Eye (tissue), 1 donor: ENCODE data around the gene MEA1.

ENCODE experiments used
- DNase-seq: peaks from one replicate; pipeline ENCODE4 v3.0.0-alpha.2; 2015

Gene MEA1

DNA sequence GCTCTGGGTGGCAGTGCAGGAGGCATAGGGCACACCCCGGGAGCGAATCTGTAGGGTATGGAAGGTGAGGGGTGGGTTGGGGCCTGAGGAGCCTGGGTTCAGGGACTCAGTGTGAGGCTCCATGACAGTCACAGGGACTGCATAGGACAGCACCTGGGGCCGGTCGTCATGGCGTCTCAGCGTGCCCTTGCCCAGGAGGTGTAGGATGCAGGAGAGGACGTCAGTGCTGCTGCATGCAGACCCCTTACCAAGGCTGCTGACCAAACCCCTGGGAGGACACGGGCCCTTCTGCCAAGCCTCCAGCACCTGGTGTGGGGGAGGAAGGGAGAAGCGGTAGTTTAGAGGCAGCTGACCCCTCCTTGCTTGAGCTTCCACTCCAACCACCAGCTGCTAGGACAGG, 24.0 kb upstream of the MEA1 start:
- no peak for DNase-seq

- no peak for DNase-seq
Measured at GRCh38 chr6:43037197-43037596, 23.5 kb upstream of the MEA1 start.

DNA sequence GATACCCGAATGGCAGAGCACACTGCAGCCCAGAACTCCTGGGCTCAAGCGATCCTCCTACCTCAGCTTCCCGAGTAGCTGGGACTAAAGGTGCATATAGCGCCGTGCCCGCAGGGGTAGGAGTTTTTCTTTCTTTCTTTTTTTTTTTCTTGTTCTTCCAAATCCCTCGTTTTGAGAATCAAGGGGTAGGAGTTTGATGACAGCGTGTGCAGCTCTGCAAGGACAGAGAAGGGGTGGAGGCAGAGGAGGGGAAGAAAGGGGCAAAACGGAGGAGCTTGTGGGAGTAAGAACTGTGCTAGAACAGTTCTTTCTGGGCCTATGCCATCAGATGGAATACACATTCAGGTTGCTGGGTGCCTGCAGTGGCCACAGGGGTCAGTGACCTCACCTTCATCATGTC, 23.0 kb upstream of the MEA1 start:
- DNase-seq: no peak

DNA sequence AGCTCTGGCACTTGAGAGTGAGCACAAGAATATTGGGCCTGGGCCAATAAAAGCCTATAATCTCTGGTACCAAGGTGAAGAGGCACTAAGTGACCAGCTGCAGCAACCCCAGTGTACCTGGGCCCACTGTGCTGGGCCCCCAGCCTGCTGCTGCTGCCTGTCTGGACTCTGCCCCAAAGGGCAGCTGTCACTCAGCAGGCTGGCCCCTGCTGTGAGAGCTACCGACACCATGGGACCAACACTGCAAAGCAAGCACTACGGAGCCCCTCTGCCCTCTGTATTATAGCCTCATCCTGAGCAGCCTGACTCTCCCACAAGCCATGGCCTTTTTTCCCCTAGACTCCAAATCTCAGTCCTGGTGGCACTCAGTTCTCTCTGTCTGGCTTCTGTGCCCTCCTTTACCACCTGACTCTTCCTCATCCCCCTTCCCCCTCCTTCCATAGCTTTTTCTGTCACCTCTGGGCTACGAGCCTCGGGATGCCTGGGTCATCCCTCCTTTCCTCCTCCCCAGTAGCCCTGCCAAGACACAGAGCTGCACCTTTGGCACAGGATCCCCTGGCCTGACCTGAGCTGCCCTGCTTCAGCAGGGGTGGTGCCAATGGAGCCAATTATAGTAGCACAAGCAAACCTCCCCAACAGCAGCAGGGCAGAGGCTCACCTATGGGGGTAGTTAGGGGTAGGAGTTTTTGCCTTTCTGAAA, 21.9 kb upstream of the MEA1 start:
- no peak for DNase-seq

- DNase-seq: no peak
Measured at GRCh38 chr6:43034190-43034525, 20.4 kb upstream of the MEA1 start.

DNA sequence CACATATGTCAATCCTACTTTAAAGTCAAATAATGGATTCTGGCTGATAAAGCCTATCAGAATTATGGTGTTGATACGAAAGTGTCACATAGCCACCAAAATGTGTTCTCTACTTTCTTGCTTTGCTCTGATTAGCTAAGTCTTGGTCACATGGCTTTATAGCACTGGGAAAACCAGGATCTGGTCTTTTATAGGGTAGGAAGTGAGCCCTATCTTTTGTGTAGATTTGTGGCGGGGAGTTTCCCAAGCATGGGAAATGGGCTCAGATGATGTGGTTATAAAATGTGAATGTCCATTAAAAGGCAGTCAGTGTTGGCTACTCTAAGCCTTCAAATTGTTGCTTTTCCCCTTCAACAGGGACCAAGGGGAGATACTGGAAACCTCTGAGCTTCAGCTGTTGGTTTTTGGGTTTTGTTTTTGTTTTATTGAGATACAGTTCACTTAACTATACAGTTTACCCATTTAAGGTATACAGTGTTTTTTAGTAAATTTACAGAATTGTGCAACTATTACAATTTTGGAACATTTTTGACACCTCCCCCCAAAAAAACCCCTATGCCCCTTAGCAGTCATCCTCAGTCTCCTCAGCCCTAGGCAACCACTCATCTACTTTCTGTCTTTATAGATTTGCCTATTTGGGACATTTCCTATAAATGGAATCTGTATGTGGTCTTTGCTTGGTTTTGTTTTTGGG, 19.9 kb upstream of the MEA1 start:
- DNase-seq: no peak

- DNase-seq: no peak
Measured at GRCh38 chr6:43032326-43032725, 18.6 kb upstream of the MEA1 start.

DNA sequence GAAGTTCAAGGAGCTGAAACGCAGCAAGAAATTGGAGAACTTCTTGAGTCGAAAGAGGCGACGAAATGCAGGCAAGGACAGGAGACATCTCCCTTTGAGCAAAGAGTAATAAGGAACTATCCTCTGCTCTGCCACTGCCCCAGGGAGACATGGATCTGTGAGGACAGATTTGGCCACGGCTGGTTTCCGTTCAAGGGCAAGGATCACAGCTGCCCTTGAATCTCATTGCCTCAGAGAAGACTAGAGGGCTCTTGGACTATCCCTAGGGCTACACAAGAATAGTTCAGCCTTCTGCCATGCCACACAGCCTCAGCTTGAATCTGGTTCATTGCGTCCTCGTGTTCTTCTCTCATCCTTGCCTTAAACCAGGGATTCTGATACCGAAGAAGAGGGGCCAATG, 15.4 kb upstream of the MEA1 start:
- no peak for DNase-seq

GRCh38 chr6:43026365-43026764, 12.6 kb upstream of the MEA1 start:
- DNase-seq: no peak

DNA sequence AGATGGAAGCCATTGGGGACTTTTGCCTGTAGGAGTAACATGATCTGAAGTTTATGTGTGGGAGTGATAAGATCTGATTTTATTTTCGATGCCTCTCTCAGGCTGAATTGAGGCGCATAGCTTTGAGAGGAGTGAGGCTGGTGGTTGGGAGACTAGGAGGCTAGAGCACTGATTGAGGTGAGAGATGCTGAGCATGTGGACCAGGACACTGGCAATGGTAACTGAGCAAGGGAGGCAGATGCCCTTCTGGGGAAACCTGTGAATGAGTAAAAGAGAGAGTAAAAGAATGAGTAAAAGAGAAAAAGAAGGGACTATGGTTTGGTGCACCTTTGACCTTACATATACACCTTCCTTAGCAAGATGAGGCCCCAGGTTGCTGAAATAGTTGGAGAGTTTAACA, 10.7 kb upstream of the MEA1 start:
- no peak for DNase-seq

- peak; percentile 86 for DNase-seq
Measured at GRCh38 chr6:43021270-43022047, 7.7 kb upstream of the MEA1 start, which contains the start of gene RRP36. TSS of gene RRP36 (plus strand) at chr6:43021623. CDS start at chr6:43021655, 32 bp downstream.

GRCh38 chr6:43020847-43021246, 7.1 kb upstream of the MEA1 start:
- no peak for DNase-seq

GRCh38 chr6:43020052-43020705, 6.4 kb upstream of the MEA1 start:
- DNase-seq: no peak

GRCh38 chr6:43019152-43019551, 5.4 kb upstream of the MEA1 start:
- DNase-seq: no peak

GRCh38 chr6:43016943-43017334, 3.2 kb upstream of the MEA1 start:
- no peak for DNase-seq

DNA sequence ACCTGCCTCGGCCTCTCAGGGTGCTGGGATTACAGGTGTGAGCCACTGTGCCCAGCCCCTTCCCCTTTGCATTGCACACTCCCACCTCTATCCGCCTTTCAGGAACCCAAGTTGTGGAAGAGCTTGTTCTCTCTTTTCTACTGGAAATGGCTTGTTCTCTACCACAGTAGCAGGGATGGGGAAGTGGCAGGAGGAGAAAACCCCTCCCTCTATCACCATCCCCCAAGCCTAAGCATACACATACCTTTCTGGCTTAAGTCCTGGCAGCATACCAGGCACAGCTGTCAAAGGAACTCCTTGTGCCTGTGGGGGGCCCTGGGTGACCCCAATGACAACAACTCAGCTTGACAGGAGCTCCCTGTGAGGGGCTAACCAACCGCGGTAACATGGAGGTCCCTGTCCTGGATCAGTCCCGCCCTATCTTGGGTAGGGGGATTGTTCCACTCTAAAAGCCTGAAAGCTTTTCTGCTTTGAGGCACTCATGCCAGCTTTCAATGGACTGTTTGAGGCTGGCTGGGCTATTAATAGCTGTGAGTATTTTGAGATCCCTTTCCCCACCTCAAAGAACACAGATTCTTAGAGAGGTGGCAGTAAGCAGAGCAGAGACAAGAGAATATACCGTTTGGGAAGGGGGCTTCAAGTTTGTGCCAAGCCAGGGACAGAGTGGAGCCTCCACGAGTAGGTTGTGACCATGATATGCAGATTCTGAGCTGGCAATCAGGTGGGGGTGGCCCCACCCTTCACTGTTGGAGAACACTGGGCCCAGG, 2.6 kb upstream of the MEA1 start:
- DNase-seq: no peak

DNA sequence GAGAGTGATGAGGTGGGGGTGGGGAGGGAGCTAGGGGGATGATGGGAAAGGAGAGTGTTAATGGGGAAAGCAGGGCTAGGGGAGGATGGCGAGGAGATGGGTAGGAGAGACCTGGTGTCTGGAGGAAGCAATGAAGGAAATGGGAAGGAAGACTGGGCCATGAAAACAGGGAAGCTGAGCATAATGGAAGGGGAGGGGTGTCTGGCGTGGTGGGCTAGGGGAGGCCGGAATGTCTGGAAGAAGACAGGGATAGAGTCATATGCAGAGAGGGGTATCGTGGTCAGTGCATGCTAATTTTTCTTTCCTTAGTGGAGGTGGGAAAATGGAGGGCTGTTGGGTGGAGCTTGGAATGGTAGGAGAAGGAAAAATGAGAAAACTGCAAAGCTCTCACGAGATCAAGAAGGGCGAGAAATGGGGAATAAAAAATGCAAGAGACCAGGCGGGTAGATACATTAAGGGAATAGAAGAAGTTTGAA, 726 bp upstream of the MEA1 start:
- DNase-seq: no peak

- DNase-seq: no peak
Measured at GRCh38 chr6:43013097-43013842, 476 bp downstream of the MEA1 start.

GRCh38 chr6:43012364-43012763, 1.4 kb downstream of the MEA1 start:
- no peak for DNase-seq

DNA sequence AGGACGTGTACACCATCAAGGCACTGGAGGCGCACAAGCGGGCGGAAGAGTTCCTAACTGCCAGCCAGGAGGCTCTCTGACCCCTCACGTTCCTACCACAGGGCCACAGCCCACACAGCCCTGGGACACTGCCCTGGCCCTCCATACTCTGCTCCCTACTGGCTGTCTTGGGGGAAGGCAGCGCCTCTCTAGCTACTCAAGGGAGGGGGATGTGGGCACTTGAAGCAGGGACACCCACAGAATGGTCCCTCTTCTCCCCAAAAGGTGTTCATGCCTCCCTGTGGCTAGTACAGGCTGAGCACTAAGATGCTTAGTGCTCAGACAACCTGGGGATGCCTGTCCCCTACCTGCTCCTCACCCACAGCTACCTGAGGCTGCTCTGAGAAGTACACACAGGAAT, 2.5 kb downstream of the MEA1 start:
- DNase-seq: no peak

GRCh38 chr6:43009124-43009523, 4.6 kb downstream of the MEA1 start:
- DNase-seq: peak; percentile 39

DNA sequence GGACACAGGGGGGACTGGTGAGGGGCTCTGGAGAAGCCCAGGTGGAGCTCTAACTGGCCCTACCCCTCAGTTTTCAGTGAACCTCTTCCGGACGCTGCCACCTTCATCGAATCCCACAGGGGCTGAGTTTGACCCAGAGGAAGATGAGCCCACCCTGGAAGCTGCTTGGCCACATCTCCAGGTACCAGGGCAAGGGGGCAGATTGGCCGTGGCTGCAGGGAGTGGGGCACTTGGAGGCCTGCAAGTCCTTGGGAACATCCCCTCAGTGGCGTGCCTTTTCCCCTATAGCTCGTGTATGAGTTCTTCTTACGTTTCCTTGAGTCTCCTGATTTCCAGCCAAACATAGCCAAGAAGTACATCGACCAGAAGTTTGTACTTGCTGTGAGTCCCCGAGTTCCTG, 6.6 kb downstream of the MEA1 start:
- no peak for DNase-seq
